Lung (tissue), 12 donors: Measurements from ENCODE around the gene FBXL17. TPM values are rescaled to one million over a fixed set of nuclear protein-coding genes. Genes with fewer than 3 reads are reported as not detected.

Source experiments
- ATAC-seq: fragments of 200-7000 bp; cut with Tn5 transposase; one replicate; pipeline ENCODE4 v1.9.1; 2020; ENCODE audit warnings: moderate number of reproducible peaks; ENCODE audit not compliant: insufficient read depth, low FRiP score
- DNase-seq, 3 donors: peaks; one replicate each; pipeline ENCODE4 v3.0.0-alpha.2; 2013 to 2017
- H3K27ac ChIP-seq, 2 donors: one replicate each; pipeline ENCODE4 v1.5.1; 2013; ENCODE audit warnings: mild to moderate bottlenecking in 2 of 2, moderate library complexity in 2 of 2, control low read depth in 1 of 2, inconsistent platforms in 1 of 2, low read depth in 1 of 2, low read length in 1 of 2
- H3K27me3 ChIP-seq, 3 donors: one replicate each; pipeline ENCODE4 v1.5.1; 2013; ENCODE audit warnings: low read length in 2 of 3; ENCODE audit not compliant: control insufficient read depth in 3 of 3, insufficient read depth in 3 of 3
- H3K36me3 ChIP-seq, 4 donors: one replicate each; pipeline ENCODE4 v1.5.1; 2013; ENCODE audit warnings: low read length in 4 of 4, mild to moderate bottlenecking in 1 of 4, moderate library complexity in 1 of 4; ENCODE audit not compliant: control insufficient read depth in 4 of 4, insufficient read depth in 4 of 4
- H3K4me1 ChIP-seq, 5 donors: one replicate each; pipeline ENCODE4 v1.5.1; 2013; ENCODE audit warnings: low read length in 5 of 5, mild to moderate bottlenecking in 2 of 5, moderate library complexity in 1 of 5; ENCODE audit not compliant: control insufficient read depth in 5 of 5, insufficient read depth in 5 of 5
- H3K4me3 ChIP-seq: one replicate; pipeline ENCODE4 v1.5.1; 2013; ENCODE audit warnings: mild to moderate bottlenecking, control low read depth, moderate library complexity
- H3K9ac ChIP-seq, 2 donors: one replicate each; pipeline ENCODE4 v1.5.1; 2013; ENCODE audit warnings: low read length in 2 of 2, control low read depth in 1 of 2; ENCODE audit not compliant: insufficient read depth in 1 of 2
- H3K9me3 ChIP-seq, 4 donors: one replicate each; pipeline ENCODE4 v1.5.1; 2013; ENCODE audit warnings: low read length in 3 of 4, mild to moderate bottlenecking in 1 of 4, moderate library complexity in 1 of 4; ENCODE audit not compliant: control insufficient read depth in 4 of 4, insufficient read depth in 3 of 4
- CTCF ChIP-seq: IDR thresholded peaks from 2 replicates; pipeline ENCODE4 v1.5.1; 2012; ENCODE audit warnings: mild to moderate bottlenecking; ENCODE audit errors: control extremely low read depth, extremely low read depth
- WGBS, 2 donors: extraction: QIAGEN DNeasy Blood & Tissue Kit; methylation state at CpG; one replicate each; pipeline ENCODE4 v1.1.7; 2013; 5-methylcytosine and 5-hydroxymethylcytosine counted together
- polyA plus RNA-seq, 2 donors: library from polyadenylated mRNA; stranded (reverse); fragments of 200-250 nt; gene quantifications; one replicate each; pipeline ENCODE4 v1.2.1, GENCODE V29; 2013
- total RNA-seq, 2 donors: library from RNA; depleted of rRNA in 1 of 2; stranded (reverse); fragments of >200 nt in 1 of 2; gene quantifications; one replicate each; pipeline ENCODE4 v1.2.1, GENCODE V29; 2014 to 2021
- donor health status: control.
- donor health status: control.
- donor health status: Bipolar disorder and iron deficiency.
- donor health status: healthy.
- donor health status: DM: yes; HTN: yes; CAD: no.

The FBXL17 gene
- total and polyA plus RNA-seq, 4 donors, result 4.0 to 23.9 (median 13.6) TPM

- H3K9me3 ChIP-seq, result no peaks in the 10 kb centered on the region
- 93 to 96% methylated on average over 7 of the region's 7 CpGs for WGBS, 2 donors
- H3K4me3 ChIP-seq, result no peak overlapping the region
- peak overlapping the region in 1 of 2 donors; percentile 50 for H3K27ac ChIP-seq
- H3K4me1 ChIP-seq, result peaks cover 0 to 13% (median 2%) of the 10 kb centered on the region in 5 donors
- no peak for ATAC-seq
- H3K9ac ChIP-seq, result no peak overlapping the region
- no peaks in the 10 kb centered on the region for H3K27me3 ChIP-seq
- DNase-seq, result no peak
- no peaks in the 10 kb centered on the region for H3K36me3 ChIP-seq
- no peak for TF ChIP-seq CTCF
Observed at GRCh38 chr5:108249095-108249784, 132.7 kb downstream of the FBXL17 start.

GRCh38 chr5:108238936-108239887 is 142.7 kb downstream of the FBXL17 start:
- ATAC-seq (no peak), DNase-seq (no peak)
- no peak overlapping the region for H3K27ac ChIP-seq
- no peak overlapping the region for H3K9ac ChIP-seq
- H3K4me3 ChIP-seq, result no peak overlapping the region
- no peak for TF ChIP-seq CTCF
- 88 to 98% methylated on average over 10 of the region's 10 CpGs for WGBS, 2 donors
- no peaks in the 10 kb centered on the region for H3K27me3 ChIP-seq
- H3K4me1 ChIP-seq, result no peaks in the 10 kb centered on the region
- no peaks in the 10 kb centered on the region for H3K9me3 ChIP-seq
- H3K36me3 ChIP-seq, result no peaks in the 10 kb centered on the region

- no peaks in the 10 kb centered on the region for H3K9me3 ChIP-seq
- WGBS, 2 donors, result 88 to 89% methylated on average over 4 of the region's 4 CpGs
- H3K27ac ChIP-seq, result no peak overlapping the region
- no peak overlapping the region for H3K4me3 ChIP-seq
- H3K4me1 ChIP-seq, result peaks cover 0 to 7% (median 0%) of the 10 kb centered on the region in 5 donors
- H3K36me3 ChIP-seq, result no peaks in the 10 kb centered on the region
- no peaks in the 10 kb centered on the region for H3K27me3 ChIP-seq
- no peak for DNase-seq
- no peak for TF ChIP-seq CTCF
- no peak overlapping the region for H3K9ac ChIP-seq
- no peak for ATAC-seq
Observed at GRCh38 chr5:108238461-108238860, 143.4 kb downstream of the FBXL17 start.
